ENCODE measurements around the gene WFDC12.
A peak's percentile ranks its signal among the peaks of the same experiment; 100 is the strongest.

The WFDC12 gene

GRCh38 chr20:45091366-45091765, 32.9 kb downstream of the WFDC12 start:
- DNase-seq (ENCODE audit: low read depth in 2 of 2), result no peak

GRCh38 chr20:45090481-45090880, 33.8 kb downstream of the WFDC12 start:
- DNase-seq (ENCODE audit: low read depth in 2 of 2), result no peak

- DNase-seq (ENCODE audit: low read depth in 2 of 2), result peak; percentile 85 to 86
Observed at GRCh38 chr20:45088247-45088646, 36.0 kb downstream of the WFDC12 start.

DNA sequence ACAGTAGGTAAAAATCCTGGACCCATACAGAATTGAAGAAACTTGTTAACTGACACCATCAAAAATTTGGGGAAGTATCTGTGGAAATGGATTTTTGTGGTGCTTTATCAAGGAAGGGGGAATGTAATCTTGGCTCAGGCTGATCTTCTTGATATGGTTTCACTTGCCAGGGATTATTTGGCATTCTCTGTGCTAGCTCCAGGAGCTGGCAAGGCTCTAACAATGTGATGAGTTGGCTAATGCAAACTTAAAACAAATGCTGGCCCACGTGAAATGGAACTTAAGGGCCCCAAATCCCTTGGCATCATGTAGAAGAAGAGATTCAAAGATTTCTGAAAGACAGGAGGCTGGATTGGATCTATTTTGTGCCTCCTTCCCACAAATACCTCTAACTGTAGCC, 36.5 kb downstream of the WFDC12 start:
- DNase-seq (ENCODE audit: low read depth in 2 of 2), result peak in 1 of 2 experiments; percentile 26

DNA sequence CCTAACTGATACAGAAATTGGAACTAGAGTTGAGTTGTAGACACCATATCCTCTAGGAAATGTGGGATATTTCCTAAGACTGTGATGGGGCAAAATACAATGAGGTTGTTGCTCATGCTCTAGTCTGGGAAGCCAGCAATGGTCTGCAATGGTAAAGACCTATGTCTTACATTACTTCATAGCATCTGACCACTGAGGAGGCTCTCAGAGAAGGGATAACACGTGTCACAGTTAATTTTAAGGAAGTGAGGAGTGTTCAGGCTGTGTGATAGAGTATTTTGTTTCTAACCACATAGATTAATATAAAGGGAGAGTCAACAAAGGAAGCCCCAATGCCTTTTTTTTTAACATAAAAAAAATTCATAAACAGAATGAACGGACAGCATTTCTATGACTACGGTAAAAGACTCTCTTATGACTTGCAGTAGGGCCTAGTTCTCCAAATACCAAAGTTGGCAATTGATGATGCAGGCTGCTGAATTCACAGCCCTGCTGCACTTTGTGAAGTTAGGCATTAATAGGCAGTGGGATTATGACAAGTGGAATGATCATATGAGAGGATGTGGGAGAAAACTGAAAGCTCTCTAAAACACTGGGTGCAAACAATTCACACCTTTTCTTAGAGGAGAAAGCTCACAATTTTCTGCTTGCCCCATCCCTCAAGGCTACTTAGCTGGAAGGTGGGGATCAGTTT, 37.0 kb downstream of the WFDC12 start:
- no peak for DNase-seq (ENCODE audit: low read depth in 2 of 2)

DNA sequence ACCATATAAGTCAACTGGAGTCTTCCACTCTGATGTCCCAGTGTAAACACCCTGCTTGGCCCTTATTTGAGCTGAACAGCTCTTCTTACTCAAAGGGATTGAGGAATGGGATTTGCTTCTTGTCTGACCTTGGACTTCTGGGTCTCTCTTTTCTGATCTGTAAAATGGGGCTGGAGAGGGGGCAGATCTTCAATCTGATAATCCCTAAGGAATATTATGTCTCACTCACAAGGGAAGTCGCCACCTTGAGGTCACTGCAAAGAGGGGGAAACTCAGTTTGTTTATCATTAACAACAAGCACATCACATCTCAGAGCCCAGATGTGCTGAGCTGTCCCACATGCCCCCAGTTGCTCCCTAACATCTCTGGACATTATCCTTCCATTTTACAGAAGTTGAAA, 38.4 kb downstream of the WFDC12 start:
- DNase-seq (ENCODE audit: low read depth in 2 of 2), result no peak

DNA sequence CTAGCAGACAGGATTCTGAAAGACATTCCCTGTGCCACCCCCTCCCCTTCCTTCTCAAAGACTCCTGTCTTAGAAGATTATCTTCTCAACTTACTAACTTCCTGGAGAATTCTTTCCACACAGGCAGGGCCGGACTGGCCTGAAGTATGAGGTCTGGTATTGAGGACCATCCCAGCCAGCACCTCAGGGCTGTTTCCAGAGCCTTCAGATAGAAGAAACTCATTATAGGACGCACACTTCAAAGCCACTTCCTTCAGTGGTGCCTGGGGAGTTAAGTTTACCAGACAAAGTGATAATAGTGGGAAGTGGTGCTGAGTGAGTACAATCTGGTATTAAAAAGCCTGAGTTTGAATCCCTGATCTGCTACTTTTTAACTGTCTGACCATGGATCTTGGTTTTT, 39.0 kb downstream of the WFDC12 start:
- DNase-seq (ENCODE audit: low read depth in 2 of 2), result no peak

- no peak for DNase-seq (ENCODE audit: low read depth in 2 of 2)
Observed at GRCh38 chr20:45083127-45083526, 41.1 kb downstream of the WFDC12 start.

DNA sequence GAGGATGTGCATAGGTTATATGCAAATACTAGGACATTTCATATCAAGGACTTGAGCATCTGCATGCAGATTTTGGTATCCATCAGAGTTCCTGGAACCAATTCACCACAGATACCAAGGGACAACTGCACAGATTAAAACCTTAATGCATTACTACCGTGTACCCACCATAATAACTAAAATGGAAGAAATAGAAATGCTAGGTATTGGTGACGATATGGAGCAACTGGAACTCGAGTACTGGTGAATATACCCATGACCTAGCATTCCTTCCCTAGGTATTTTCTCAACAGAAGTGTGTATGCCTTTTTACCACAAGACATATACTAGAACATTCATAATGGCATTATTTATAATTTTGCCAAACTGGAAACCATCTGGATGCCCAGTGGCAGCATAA, 41.8 kb downstream of the WFDC12 start:
- no peak for DNase-seq (ENCODE audit: low read depth in 2 of 2)

GRCh38 chr20:45080867-45081624, 43.2 kb downstream of the WFDC12 start:
- no peak for DNase-seq (ENCODE audit: low read depth in 2 of 2)

DNA sequence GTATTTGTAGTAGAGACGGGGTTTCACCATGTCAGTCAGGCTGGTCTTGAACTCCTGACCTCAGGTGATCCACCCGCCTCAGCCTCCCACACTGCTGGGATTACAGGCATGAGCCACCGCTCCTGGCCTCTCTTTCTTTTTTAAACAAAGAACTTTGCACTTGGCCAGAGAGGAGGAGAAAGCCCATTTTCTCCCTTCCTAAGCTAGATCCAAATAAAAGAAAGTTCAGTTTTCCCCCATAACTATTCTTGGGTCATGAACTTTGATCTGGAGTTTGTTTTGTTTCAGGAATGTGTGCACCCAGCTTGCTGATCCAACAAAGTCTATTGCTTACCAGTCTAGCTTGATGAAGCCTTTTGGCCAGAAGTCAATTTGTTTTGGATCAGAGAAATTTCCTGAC, 46.7 kb downstream of the WFDC12 start:
- DNase-seq (ENCODE audit: low read depth in 2 of 2), result no peak
